NCI-H1092 treated with DMSO at 0.1 percent for 48 hours (cell line): ENCODE data around the gene UBIAD1.
A peak's percentile ranks its signal among the peaks of the same experiment; 100 is the strongest.
"Not testable (repeated sequence)": the region's sequence is repeated elsewhere in the genome, so short reads cannot be mapped to it uniquely, and the experiment has no call there.

ENCODE experiments used
- DNase-seq: peaks from one replicate; lab custom pipeline; 2025; lab: John Stamatoyannopoulos, UW

The UBIAD1 gene

DNA sequence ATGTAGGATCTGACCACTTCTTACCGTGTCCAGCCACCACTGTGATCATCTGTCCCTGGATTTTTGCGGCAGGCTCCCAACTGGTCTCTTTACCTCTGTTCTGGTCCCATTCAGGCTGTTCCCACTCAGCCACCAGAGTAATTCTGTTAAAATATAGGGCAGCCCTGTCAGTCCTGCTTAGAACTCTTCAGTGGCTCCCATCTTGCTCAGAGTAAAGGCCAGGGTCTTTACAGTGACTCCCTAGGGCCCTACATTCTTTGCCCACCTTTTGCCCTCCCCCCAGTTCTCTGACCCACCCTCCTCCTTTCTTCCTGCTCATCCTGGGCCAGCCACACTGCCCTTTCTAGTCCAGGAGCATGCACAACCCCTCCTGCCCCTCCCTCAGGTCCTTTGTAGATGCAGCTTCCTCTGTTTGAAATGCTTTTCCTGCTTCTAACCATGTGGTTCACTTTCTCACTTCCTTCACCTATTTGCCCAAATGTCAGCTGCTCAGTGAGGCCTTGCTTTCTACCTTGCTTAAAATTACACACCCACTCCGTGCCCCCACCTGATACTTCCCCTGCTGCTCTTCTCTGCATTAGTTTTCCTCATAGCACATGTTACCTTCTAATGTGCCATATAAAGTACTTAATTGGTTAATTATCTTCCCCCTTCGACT is 7.8 kb downstream of the UBIAD1 start:
- no peak for DNase-seq

DNA sequence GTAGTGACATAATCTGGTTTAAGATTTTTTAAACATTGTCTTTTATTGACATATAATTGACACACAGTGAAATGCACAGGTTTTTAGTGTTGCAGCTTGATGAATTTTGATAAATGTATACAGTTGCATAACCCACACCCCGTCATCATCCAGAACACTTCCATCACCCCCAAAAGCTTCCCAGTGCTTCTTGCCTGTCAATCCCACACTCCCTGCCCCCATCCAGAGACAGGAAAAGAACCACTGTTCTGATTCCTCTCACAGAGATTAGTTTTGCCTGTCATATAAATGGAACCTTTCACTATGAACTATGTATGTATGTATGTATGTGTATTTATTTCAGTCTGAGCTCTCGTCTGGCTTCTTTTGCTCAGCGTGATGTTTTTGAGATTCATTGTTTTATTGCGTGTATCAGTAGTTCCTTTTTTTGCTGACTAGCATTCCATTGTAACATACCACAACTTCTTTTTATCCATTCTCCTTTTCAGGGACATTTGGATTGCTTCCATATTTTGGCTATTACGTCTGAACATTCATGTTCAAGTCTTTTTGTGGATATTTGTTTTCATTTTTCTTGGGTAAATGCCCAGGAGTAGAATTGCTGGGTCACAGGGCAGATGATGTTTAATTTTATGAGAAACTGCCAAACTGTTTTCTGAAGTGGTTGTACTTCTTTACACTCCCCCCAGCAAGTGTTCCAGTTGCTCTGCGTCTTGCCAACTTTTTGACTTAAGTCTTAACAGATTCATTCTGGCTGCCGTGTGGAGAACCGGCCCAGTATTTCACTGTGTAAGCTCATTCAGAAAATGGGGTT is 8.7 kb downstream of the UBIAD1 start:
- no peak for DNase-seq

DNA sequence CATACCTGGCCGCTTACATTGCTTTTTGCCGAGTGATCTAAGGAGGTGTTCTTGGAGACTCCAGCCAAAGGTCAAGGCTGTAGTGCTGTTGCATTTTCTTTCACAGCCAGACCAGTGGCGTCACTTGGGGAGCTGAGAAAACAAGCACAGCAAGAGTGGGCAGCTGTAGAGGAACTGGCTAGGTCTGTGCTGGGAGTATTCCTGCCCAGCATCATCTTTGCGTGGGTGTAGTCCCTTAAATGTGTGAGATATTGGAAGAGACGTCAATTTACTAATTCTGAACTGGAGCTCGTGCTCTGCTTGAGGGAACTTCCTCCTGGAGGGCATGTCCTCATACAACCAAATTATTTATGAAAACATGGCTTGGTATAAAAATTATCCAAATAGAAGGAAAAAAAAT is 10.2 kb downstream of the UBIAD1 start:
- no peak for DNase-seq

DNA sequence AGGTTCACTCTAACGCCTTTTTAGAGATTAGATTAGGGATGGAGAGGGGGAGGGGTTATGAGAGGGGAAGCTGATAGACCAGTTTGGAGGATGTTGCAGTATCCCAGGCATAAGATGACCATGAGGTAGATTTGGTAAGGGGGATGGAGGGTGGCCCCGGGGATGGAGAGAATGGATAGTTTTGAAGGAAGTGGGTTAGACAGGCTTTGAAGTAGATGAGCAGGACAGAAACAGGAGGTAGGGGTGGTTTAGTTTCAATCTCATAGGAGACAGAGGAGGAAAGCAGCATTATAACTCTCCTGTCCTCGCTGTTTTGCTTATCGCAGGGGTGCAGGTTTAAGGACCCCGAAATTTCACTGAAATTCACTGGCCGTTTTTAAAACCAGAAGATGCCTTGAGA is 11.8 kb downstream of the UBIAD1 start:
- no peak for DNase-seq

DNA sequence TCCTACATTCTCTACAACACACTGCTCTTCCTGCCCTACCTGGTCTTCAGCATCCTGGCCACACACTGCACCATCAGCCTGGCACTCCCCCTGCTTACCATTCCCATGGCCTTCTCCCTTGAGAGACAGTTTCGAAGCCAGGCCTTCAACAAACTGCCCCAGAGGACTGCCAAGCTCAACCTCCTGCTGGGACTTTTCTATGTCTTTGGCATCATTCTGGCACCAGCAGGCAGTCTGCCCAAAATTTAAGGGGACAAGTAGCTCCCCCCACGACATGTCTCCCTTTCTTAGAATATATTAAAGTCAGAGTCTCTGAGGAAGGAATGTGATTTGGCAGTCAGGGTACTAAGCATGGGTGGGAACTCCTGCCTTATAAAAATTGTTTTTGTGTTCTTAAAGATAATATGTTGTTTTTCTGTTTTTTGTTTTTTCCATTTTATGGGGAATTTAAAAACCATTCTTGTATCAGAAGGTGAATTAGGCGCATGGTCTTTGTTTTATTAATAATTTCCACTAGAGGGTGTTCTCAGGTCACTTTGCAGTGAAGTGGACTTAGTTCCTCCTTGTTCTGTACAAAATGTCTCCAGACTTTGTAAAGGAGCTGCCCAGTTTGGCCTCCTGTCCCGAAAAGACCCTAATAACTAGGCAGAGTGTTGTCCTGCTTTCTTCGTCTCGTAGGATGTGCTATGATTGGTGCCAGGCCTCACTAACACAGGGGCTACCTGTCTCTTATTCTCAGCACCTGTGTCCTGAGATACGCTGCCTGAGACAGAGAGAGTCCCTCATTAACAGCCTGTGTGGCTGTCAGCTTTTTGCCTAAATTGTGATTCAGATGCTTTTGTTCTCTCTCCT is 13.1 kb downstream of the UBIAD1 start:
- DNase-seq, result peak; percentile 29

DNA sequence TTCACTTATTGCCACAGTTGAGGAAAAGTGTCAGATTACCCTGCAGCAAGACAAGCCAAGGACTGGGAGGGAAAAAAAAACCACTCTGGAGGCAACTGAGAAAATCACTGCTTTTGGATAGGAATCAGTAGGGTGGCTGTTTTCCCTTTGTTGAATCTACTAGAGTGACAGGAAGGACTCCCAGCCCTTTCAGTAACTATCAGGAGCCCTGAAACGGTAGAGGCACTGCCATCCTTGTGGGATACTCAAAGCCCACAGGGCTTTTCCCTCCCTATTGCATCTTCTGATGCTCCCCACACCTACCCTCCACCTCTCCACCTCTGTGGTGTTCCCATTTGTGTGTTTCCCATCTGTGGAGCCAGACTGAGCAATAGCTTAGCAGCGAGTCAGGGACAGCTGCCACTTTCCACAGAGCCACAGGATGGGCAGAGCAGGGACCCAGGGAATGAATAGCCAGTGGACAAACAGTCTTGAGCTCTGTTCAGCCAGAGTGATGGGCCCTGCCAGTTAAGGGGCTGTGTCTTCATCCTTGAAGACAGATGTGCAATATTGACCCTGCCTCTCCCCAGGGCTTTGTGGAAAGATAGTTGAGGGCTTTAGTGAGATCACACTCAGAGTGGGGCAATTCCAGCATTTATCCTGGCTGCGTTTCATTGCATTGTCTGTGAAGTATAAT is 13.9 kb downstream of the UBIAD1 start:
- DNase-seq, result no peak

DNA sequence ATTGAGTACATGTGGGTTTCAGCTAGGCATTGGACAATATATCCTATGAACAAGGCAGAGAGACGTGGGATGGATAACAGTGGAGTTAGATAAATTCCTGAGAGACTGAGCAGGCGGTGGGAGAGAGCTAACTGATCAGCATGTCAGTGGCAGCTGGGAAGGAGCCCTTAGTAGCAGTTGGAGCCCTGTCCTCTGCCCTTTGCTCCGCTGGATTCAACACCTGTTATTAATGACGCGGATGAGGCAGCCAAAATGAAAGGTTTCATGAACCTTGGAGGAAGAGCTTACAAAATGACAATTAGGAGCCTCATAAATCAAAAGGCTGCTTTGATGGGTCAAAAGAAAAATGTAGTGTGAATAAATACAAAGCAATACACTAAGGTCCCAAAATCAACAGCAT is 16.1 kb downstream of the UBIAD1 start:
- DNase-seq, result no peak

DNA sequence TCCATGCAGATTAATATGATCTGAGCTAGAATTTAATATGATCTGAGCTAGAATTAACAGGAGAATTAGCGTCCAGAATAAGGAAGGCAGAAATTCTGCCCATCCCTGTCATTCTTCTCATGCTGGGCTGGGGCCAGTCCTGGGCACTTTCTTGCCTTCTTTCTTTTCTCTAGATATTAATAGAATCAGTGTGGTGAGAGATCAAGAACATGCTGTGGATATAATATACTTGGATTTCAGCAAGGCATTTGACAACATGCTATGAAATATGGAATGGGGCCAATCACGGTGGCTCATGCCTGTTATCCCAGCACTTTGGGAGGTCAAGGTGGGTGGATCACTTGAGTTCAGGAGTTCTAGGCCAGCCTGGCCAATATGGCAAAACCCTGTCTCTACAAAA is 18.1 kb downstream of the UBIAD1 start:
- DNase-seq, result no peak

DNA sequence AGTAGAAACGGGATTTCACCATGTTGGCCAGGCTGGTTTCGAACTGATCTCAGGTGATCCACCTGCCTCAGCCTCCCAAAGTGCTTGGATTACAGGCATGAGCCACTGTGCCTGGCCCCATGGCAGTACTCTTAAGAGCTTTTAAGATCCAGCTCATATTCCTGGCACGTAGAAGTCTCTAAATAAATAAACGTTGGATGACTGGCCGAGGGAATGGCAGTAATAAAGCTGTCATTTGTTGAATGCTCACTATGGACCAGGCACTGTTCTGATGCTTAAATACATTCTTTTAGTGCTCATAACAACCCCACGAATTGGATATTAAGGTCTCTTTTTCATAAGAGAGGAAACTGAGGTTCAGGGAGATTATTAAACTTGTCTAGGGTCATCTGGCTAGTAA is 20.9 kb downstream of the UBIAD1 start:
- no peak for DNase-seq

DNA sequence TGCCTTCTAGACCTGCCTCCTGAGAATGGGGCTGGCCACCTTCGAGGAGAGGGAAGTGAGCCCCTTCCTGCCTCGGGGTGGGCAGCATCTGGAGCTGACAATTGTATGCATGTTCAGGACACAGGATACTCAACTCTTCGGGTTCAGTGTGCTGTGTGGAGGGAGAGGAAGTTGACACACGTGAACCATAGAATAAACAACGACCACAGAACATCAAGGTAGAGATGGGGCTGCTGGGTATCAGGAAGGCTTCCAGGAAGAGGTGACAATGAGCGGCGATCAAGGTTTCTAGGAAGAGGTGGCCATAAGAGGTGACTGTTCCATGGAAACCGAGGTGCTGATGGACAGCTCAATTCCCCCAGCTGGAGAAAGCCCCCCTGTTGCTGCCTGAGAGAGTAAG is 22.0 kb downstream of the UBIAD1 start:
- no peak for DNase-seq

DNA sequence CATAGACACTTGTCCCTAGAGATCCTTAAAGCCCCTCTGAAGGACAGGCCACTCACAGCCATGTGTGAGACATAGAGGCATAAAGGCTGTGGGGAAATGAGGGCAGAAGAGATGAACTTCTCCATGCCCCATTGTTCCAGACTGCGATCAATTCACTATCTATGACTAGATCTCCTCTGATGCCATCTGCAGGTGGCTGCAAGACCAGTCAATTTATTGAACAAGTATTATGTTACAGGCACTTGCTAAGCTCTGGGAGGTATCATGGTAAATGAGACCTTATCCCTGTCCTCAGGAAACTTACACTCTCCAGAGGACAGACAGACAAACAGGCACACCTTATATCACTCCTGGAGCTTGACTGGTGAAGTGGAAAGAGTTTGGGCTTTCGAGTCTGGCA is 22.9 kb downstream of the UBIAD1 start:
- no peak for DNase-seq

DNA sequence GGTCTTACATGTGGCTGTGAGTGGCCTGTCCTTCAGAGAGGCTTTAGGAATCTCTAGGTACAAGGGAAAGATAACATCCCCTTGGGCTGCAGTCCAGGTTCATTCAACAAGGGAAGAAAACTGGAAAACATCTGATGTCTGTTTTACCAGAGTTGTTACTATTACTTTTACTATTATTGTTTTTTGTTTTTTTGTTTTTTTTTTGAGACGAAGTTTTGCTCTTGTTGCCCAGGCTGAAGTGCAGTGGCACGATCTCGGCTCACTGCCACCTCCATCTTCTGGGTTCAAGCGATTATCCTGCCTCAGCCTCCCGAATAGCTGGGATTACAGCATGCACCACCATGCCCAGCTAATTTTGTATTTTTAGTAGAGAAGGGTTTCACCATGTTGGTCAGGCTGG is 24.8 kb downstream of the UBIAD1 start:
- not testable (repeated sequence) for DNase-seq

DNA sequence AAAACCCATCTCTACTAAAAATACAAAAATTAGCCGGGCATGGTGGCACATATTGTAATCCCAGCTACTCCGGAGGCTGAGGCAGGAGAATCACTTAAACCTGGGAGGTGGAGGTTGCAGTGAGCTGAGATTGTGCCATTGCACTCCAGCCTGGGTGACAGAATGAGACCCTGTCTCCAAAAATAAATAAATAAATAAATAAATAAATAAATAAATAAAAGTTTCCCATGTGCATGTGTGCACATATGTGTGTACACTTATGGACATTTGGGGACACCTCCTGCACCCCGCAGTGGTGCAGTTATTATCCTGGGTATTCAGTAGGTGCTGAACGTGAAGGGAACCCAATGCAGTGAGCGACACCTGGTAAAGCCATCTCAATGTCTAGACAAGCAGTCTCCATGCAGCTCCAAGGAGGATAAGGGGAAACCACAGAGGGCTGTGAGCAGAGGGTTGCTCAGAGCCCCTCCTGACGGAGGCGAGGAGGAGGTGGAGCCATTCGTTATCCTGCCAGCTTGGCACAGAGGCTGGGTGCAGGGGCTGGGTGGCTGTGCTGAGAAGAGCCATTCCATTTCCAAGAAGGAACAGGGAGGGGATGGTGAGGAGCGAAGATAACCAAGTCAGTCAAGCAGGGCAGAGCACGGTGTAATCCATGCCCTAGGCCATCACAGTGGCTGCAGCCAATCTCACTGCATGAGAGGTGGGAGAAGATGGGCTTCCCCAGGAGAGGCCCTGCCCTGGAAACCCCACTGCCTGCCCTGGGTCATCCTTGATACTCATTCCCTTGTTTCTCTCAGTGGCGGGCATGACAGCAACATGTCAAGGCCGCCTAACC is 25.6 kb downstream of the UBIAD1 start:
- DNase-seq, result no peak

DNA sequence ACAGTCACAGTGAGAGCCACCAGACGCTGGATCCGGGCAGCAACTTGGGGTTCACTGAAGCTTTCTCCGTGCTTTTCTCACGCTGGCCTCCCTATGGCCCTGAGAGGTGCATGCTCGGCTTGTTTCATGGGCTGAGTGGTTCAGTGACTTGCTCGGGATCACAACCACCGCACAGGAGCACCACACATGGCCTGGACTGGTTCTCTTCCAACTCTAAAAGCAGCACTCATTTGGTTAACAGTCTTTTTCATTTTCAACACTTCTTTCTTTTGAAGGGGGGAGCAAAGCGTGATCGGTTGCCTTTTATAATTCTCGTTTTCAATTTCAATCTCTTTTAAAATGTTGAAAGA is 26.2 kb downstream of the UBIAD1 start:
- no peak for DNase-seq

DNA sequence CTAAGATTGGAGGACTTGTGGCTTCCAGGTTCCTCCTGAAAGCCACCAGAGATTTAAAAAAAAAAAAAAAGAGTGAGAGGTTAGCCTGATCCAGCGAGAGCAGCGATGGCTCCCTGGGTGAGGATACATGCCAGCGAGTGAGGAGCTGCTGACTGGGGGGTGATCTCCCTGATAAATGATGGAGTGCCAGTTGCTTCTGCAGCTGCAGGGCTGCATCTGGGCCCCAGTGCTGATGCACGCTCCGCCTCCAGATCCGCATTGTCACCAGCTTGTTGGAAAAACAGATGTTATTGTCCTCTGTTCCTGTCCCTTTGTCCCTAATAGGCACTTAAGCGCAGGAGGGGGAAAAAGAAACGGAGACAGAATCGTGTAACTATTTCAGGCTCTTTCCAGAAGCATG is 28.6 kb downstream of the UBIAD1 start:
- no peak for DNase-seq

DNA sequence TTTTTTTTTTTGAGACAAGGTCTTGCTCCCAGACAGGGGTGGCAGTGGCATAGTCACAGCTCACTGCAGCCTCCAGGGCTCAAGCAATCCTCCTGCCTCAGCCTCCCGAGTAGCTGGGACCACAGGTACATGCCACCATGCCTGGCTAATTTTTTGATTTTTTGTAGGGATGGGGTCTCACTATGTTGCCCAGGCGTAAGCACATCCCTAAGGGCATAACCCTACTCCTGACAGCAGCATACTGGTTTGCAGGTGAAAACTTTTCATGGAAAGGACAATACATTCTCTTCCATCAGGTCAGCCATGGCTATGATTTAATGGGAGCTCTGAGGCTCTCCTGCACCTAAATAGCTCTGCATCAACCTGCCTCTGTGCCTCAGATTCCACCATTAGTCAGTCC is 29.4 kb downstream of the UBIAD1 start:
- DNase-seq, result no peak

DNA sequence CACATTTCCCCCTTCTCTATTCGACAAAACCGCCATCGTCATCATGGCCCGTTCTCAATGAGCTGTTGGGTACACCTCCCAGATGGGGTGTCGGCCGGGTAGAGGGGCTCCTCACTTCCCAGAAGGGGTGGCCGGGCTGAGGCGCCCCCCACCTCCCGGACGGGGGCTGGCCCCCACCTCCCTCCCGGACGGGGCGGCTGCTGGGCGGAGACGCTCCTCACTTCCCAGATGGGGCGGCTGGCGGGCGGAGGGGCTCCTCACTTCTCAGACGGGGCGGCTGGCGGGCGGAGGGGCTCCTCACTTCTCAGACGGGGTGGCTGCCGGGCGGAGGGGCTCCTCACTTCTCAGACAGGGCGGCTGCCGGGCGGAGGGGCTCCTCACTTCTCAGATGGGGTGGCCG is 32.5 kb downstream of the UBIAD1 start:
- not testable (repeated sequence) for DNase-seq

DNA sequence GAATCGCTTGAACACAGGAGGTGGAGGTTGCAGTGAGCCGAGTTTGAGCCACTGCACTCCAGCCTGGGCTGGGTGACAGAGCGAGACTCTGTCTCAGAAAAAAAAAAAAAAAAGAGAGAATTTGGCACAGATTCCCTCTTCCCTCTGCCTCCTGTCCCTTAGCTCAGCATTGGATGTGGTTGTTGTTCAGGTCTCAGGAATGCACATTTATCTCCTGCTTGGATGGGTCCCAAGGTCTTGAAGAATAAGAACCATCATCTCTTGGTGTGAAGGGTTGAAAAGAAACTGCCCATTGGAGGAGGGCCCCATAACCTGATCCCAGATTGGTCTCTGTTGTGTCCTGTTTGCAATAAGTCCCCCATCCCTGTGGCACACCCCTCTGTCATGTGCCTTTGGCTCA is 34.9 kb downstream of the UBIAD1 start:
- no peak for DNase-seq

DNA sequence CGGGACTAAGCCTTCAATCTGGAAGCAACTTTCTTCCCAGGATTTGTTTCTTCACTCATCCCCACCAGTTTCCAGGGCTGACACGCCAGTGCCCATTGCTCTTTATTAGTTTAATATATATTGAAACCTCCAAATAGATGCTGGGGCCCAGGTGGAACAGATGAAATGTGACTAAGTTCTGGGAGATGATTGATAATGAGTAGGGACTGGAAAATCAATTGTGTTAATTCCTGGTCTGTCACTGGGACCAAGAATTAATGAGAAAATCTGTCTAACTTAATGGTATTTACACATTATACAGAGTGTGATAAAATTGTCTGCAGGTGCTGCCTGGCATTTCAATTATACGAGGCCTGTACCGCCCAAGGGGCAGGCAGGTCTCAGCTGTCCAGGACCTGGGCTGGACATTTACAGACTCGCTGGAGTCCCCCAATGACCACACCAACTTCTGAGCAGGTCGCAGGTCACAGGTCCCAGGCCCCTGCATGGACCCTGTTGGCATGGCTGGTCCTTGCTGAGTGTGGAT is 35.8 kb downstream of the UBIAD1 start:
- DNase-seq, result no peak

DNA sequence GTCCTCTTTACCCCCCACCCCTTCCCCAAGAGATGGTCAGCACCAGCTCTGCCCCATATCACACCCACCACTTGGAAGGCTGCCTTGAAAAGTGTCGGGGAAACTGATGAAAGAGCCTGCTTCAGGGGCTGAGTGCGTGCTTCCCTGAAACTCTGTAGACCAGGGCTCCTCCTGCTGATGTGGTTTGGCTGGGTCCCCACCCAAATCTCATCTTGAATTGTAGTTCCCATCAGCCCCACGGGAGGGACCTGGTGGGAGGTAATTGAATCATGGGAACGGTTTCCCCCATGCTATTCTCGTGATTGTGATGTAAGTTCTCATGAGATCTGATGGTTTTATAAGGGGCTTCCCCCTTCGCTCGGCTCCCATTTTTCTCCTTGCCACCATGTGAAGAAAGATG is 36.4 kb downstream of the UBIAD1 start:
- no peak for DNase-seq
